ENCODE results near the gene PRSS12. TPM values are rescaled to one million over a fixed set of nuclear protein-coding genes. Genes with fewer than 3 reads are reported as not detected.
"Not testable (repeated sequence)": the region's sequence is repeated elsewhere in the genome, so short reads cannot be mapped to it uniquely, and the experiment has no call there.

The PRSS12 gene
- total RNA-seq, 1 experiment from 2014 or later = 0.25 TPM

DNA sequence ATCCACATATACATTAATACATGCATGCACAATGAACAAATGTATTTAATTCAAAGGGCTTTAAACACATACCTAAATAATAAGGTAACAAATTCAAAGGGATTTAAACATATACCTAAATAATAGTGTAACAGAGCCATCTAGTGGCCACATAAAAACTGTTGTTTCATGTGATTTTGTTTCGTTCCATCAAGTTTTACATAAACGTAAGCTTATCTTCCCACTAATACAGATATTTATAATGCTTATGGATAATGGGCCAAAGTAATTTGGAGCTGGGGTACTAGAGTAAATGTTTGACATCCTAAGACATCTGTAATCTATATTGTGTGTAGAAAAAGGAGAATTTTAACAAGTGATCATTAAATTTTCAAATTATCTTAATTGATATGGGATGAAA lies 82.3 kb downstream of the PRSS12 start:
- CTCF ChIA-PET = no interaction called here
- POLR2A ChIA-PET = no interaction called here
- H3K4me1 ChIP-seq = no peaks in the 10 kb centered on the region
- H3K36me3 ChIP-seq (ENCODE audit: control insufficient read depth, insufficient read depth, low read length) = no peaks in the 10 kb centered on the region
- Mint-ChIP-seq H3K27me3 (ENCODE audit: insufficient read depth, unreplicated experiment) (no peaks in the 10 kb centered on the region), H3K4me3 (ENCODE audit: unreplicated experiment) (no peak overlapping the region), H3K27ac (ENCODE audit: unreplicated experiment) (no peak overlapping the region), H3K9me3 (ENCODE audit: unreplicated experiment) (no peaks in the 10 kb centered on the region), H3K36me3 (ENCODE audit: insufficient read depth, unreplicated experiment) (no peaks in the 10 kb centered on the region), H3K4me1 (ENCODE audit: low read depth, unreplicated experiment) (no peaks in the 10 kb centered on the region)
- H3K4me3 ChIP-seq (ENCODE audit: low read depth, low read length) = no peak overlapping the region
- H3K27me3 ChIP-seq (replicated peaks; ENCODE audit: control insufficient read depth, insufficient read depth, low read length) = no peaks in the 10 kb centered on the region
- BruUV-seq (replicated peaks) = no TSS peak
- TF ChIP-seq, protein P1, sequence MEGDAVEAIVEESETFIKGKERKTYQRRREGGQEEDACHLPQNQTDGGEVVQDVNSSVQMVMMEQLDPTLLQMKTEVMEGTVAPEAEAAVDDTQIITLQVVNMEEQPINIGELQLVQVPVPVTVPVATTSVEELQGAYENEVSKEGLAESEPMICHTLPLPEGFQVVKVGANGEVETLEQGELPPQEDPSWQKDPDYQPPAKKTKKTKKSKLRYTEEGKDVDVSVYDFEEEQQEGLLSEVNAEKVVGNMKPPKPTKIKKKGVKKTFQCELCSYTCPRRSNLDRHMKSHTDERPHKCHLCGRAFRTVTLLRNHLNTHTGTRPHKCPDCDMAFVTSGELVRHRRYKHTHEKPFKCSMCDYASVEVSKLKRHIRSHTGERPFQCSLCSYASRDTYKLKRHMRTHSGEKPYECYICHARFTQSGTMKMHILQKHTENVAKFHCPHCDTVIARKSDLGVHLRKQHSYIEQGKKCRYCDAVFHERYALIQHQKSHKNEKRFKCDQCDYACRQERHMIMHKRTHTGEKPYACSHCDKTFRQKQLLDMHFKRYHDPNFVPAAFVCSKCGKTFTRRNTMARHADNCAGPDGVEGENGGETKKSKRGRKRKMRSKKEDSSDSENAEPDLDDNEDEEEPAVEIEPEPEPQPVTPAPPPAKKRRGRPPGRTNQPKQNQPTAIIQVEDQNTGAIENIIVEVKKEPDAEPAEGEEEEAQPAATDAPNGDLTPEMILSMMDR (IDR thresholded peaks at IDR 0.05; ENCODE audit: insufficient read depth in 1 of 2, low read depth in 1 of 2, low read length in 1 of 2, severe bottlenecking in 1 of 2, unreplicated experiment in 1 of 2) = peak; percentile 29 to 36
- DNase-seq = peak in 1 of 2 experiments; percentile 20
- no peaks in the 10 kb centered on the region for H3K9me3 ChIP-seq
- intact Hi-C loops (cut with micrococcal nuclease; ENCODE audit: unreplicated experiment) = loop anchor here (1.0 to 10.0 kb wide), 3 partner anchors 46 to 1136 kb away; no protein-coding TSS in a partner anchor

DNA sequence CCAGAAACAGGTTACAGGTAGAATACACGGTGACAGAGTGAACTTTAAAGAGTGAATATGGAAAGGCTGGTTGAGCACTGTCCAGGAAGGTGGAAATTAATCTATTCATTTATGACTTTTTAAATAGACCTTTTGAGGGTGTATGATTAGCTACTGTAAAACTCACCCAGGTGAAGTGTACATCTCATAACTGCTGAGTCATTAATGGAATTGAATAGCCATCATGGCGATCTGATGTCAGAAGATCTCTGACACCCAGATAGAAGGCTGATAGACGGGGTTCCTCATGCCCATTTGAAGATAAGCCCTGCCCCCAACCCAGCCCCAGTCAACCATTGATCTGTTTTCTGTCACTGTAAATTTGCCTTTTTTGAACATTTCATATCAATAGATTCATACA lies 84.0 kb downstream of the PRSS12 start:
- BruUV-seq (replicated peaks) = no TSS peak
- Mint-ChIP-seq H3K27ac (ENCODE audit: unreplicated experiment) (no peak overlapping the region), H3K36me3 (ENCODE audit: insufficient read depth, unreplicated experiment) (no peaks in the 10 kb centered on the region), H3K27me3 (ENCODE audit: insufficient read depth, unreplicated experiment) (no peaks in the 10 kb centered on the region), H3K9me3 (ENCODE audit: unreplicated experiment) (no peaks in the 10 kb centered on the region), H3K4me3 (ENCODE audit: unreplicated experiment) (no peak overlapping the region), H3K4me1 (ENCODE audit: low read depth, unreplicated experiment) (no peaks in the 10 kb centered on the region)
- CTCF ChIA-PET = no interaction called here
- no peaks in the 10 kb centered on the region for H3K36me3 ChIP-seq (ENCODE audit: control insufficient read depth, insufficient read depth, low read length)
- no peaks in the 10 kb centered on the region for H3K9me3 ChIP-seq
- DNase-seq = no peak
- H3K4me1 ChIP-seq = no peaks in the 10 kb centered on the region
- H3K4me3 ChIP-seq (ENCODE audit: low read depth, low read length) = no peak overlapping the region
- POLR2A ChIA-PET = no interaction called here
- no peaks in the 10 kb centered on the region for H3K27me3 ChIP-seq (replicated peaks; ENCODE audit: control insufficient read depth, insufficient read depth, low read length)
- intact Hi-C loops (cut with micrococcal nuclease; ENCODE audit: unreplicated experiment) = no loop called here
- TF ChIP-seq, protein P1 (IDR thresholded peaks at IDR 0.05; ENCODE audit: insufficient read depth in 1 of 2, low read depth in 1 of 2, low read length in 1 of 2, severe bottlenecking in 1 of 2, unreplicated experiment in 1 of 2) = no peak

DNA sequence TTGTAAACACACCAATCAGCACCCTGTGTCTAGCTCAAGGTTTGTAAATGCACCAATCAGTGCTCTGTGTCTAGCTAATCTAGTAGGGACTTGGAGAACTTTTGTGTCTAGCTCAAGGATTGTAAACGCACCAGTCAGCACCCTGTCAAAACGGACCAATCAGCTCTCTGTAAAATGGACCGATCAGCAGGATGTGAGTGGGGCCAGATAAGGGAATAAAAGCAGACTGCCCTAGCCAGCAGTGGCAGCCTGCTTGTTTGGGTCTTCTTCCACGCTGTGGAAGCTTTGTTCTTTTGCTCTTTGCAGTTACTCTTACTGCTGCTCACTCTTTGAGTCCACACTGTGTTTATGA lies 86.7 kb downstream of the PRSS12 start:
- intact Hi-C loops (cut with micrococcal nuclease; ENCODE audit: unreplicated experiment); CTCF ChIA-PET; H3K27me3 Mint-ChIP-seq (ENCODE audit: insufficient read depth, unreplicated experiment); H3K27me3 ChIP-seq (replicated peaks; ENCODE audit: control insufficient read depth, insufficient read depth, low read length); H3K9me3 ChIP-seq; H3K9me3 Mint-ChIP-seq (ENCODE audit: unreplicated experiment); H3K36me3 Mint-ChIP-seq (ENCODE audit: insufficient read depth, unreplicated experiment); H3K4me3 Mint-ChIP-seq (ENCODE audit: unreplicated experiment); H3K36me3 ChIP-seq (ENCODE audit: control insufficient read depth, insufficient read depth, low read length); H3K4me3 ChIP-seq (ENCODE audit: low read depth, low read length); H3K27ac Mint-ChIP-seq (ENCODE audit: unreplicated experiment); DNase-seq; POLR2A ChIA-PET; H3K4me1 ChIP-seq; BruUV-seq (replicated peaks); H3K4me1 Mint-ChIP-seq (ENCODE audit: low read depth, unreplicated experiment): not testable (repeated sequence)
